ENCODE results near the gene TANGO6. TPM values are rescaled to one million over a fixed set of nuclear protein-coding genes. Genes with fewer than 3 reads are reported as not detected.
A peak's percentile ranks its signal among the peaks of the same experiment; 100 is the strongest.

Gene TANGO6
- total and polyA plus RNA-seq, 7 donors, result 5.3 to 16.2 (median 12.5) TPM

DNA sequence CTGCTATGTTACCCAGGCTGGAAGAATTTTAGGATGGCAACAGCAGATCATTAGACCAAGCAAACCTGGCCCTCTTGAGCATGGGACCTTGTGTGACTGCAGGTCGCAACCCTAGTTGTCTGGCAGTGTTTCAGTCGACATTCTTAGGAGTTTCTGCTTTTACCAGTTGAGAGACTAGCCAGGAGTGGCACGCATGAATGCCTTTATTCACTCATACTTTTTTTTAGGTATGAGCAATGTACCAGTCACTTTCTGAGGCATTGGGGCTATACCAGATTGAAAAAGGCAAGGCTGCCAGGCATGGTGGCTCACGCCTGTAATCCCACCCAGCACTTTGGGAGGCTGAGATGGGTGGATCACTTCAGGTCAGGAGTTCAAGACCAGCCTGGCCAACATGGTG lies 233.9 kb downstream of the TANGO6 start:
- Histone ChIP-seq H3K27me3 (ENCODE audit: insufficient read depth in 3 of 3, low read length in 2 of 3) (no peaks in the 10 kb centered on the region), H3K9me3 (no peaks in the 10 kb centered on the region), H3K4me3 (no peak overlapping the region), H3K4me1 (no peaks in the 10 kb centered on the region), H3K27ac (no peak overlapping the region), H3K36me3 (ENCODE audit: insufficient read depth in 1 of 2, low read depth in 1 of 2) (no peaks in the 10 kb centered on the region)
- TF ChIP-seq, protein P1, sequence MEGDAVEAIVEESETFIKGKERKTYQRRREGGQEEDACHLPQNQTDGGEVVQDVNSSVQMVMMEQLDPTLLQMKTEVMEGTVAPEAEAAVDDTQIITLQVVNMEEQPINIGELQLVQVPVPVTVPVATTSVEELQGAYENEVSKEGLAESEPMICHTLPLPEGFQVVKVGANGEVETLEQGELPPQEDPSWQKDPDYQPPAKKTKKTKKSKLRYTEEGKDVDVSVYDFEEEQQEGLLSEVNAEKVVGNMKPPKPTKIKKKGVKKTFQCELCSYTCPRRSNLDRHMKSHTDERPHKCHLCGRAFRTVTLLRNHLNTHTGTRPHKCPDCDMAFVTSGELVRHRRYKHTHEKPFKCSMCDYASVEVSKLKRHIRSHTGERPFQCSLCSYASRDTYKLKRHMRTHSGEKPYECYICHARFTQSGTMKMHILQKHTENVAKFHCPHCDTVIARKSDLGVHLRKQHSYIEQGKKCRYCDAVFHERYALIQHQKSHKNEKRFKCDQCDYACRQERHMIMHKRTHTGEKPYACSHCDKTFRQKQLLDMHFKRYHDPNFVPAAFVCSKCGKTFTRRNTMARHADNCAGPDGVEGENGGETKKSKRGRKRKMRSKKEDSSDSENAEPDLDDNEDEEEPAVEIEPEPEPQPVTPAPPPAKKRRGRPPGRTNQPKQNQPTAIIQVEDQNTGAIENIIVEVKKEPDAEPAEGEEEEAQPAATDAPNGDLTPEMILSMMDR (IDR thresholded peaks at IDR 0.05), result no peak
- DNase-seq (no peak), ATAC-seq (peak in 3 of 4 donors; percentile 62 to 69 (median 67))
- WGBS, 3 donors, result 69 to 91% (median 83%) methylated on average over 4 of the region's 4 CpGs
- intact Hi-C loops (cut with DNase I), result no loop called here

DNA sequence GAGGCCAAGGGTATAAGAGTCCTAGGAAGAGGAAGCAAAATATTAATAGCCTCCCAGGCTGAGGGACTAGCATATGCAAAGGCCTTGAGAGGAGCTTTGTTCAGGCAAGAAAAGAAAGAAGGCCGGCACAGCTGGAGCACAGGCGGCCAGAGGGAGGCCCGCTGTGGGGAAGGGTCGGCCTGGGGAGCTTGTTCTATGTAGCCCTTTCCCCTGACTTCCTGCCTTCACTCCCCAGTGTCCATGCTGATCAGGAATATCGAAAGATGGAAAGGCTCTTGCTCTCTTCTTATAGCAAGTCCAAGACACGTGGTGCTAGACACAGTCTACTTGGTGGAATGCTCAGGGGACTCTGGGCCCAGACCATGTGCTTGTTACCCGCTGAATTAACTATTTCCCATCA lies 234.7 kb downstream of the TANGO6 start:
- Histone ChIP-seq H3K9me3 (no peaks in the 10 kb centered on the region), H3K4me1 (no peaks in the 10 kb centered on the region), H3K27me3 (ENCODE audit: insufficient read depth in 3 of 3, low read length in 2 of 3) (no peaks in the 10 kb centered on the region), H3K36me3 (ENCODE audit: insufficient read depth in 1 of 2, low read depth in 1 of 2) (no peaks in the 10 kb centered on the region), H3K4me3 (no peak overlapping the region), H3K27ac (no peak overlapping the region)
- no peak for ATAC-seq
- intact Hi-C loops (cut with DNase I), result no loop called here
- TF ChIP-seq, protein P1 (IDR thresholded peaks at IDR 0.05), result no peak
- 76 to 85% (median 77%) methylated on average over 7 of the region's 7 CpGs for WGBS, 3 donors
- DNase-seq, result no peak

DNA sequence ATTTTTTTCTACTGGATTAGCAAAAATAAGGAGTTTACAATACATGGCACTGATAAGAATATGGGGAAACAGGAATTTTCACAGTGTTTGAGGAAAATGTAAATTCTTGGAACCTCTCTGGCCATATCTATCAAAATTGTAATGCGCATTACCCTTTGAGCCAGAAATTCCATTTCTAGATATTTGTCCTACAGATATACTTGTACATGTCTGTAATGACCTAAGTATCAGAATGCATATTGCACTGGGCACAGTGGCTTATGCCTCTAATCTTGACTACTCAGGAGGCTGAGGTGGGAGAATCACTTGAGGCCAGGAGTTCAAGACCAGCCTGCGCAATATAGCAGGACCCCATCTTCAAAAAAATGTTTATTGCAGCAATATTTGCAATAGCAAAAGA lies 236.4 kb downstream of the TANGO6 start:
- TF ChIP-seq, protein P1 (IDR thresholded peaks at IDR 0.05), result no peak
- ATAC-seq, result no peak
- H3K27me3 ChIP-seq (ENCODE audit: insufficient read depth in 3 of 3, low read length in 2 of 3), result no peaks in the 10 kb centered on the region
- H3K27ac ChIP-seq, result no peak overlapping the region
- intact Hi-C loops (cut with DNase I), result no loop called here
- peaks cover 0 to 13% of the 10 kb centered on the region in 2 donors for H3K36me3 ChIP-seq (ENCODE audit: insufficient read depth in 1 of 2, low read depth in 1 of 2)
- no peak overlapping the region for H3K4me3 ChIP-seq
- no peaks in the 10 kb centered on the region for H3K9me3 ChIP-seq
- WGBS, 3 donors, result 98 to 99% (median 99%) methylated on average over 2 of the region's 2 CpGs
- DNase-seq, result no peak
- no peaks in the 10 kb centered on the region for H3K4me1 ChIP-seq

DNA sequence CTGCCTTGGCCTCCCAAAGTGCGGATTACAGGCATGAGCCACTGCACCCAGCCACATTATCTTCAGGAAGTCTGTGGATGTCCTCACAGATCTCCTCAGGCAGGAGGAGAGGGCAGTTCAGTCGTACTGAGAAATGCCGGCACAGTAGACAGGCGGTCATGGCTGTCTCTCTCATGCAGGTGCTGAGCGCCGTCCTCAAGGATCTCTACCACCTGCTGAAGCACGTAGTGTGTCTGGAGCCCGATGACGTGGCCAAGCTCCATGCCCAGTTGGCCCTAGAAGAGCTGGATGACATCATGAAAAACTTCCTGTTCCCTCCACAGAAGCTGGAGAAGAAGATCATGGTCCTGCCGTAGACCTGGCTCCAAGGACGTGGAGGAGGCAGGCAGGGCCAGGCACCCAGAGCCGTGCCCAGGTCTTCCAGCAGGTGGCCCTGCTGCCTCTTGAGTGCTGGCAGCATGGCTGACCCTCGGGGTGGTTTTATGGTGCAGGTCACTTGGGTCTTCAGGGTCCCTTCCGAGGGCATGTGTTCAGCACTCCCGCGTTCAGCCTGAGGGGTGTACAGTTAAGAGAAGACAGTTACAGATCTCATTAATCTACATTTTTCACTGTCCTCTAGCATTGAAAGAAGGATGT lies 240.1 kb downstream of the TANGO6 start:
- 87 to 90% (median 89%) methylated on average over 16 of the region's 16 CpGs for WGBS, 3 donors
- H3K27ac ChIP-seq, result no peak overlapping the region
- intact Hi-C loops (cut with DNase I), result no loop called here
- DNase-seq (no peak), ATAC-seq (no peak)
- H3K9me3 ChIP-seq, result no peaks in the 10 kb centered on the region
- peaks cover 0 to 13% of the 10 kb centered on the region in 2 donors for H3K36me3 ChIP-seq (ENCODE audit: insufficient read depth in 1 of 2, low read depth in 1 of 2)
- TF ChIP-seq, protein P1 (IDR thresholded peaks at IDR 0.05), result no peak
- H3K4me1 ChIP-seq, result no peaks in the 10 kb centered on the region
- H3K4me3 ChIP-seq, result no peak overlapping the region
- H3K27me3 ChIP-seq (ENCODE audit: insufficient read depth in 3 of 3, low read length in 2 of 3), result no peaks in the 10 kb centered on the region

DNA sequence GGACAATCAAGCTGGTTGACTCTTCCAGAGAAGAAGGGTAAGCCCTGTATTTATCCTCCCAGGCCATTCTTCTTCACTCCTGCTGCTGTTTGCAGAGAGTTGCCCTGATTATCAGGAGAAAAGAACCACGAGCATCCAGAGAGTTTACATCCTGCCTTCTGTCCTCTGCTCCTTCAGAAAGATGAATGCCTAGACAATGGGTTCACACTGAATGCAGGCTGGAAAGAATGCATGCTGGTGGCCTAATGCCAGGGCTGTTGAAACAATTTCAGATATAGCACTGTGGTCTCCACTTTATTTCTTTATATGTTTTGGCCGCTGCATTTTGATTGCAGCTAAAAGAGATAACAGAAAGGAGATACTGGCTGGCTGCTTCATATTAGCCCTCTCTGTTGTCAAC lies 241.0 kb downstream of the TANGO6 start:
- Histone ChIP-seq H3K36me3 (ENCODE audit: insufficient read depth in 1 of 2, low read depth in 1 of 2) (peaks cover 0 to 13% of the 10 kb centered on the region in 2 donors), H3K4me3 (no peak overlapping the region), H3K27ac (no peak overlapping the region), H3K27me3 (ENCODE audit: insufficient read depth in 3 of 3, low read length in 2 of 3) (no peaks in the 10 kb centered on the region), H3K9me3 (no peaks in the 10 kb centered on the region), H3K4me1 (no peaks in the 10 kb centered on the region)
- intact Hi-C loops (cut with DNase I), result no loop called here
- TF ChIP-seq, protein P1 (IDR thresholded peaks at IDR 0.05), result no peak
- DNase-seq (no peak), ATAC-seq (no peak)
- 56 to 75% (median 73%) methylated on average over 2 of the region's 2 CpGs for WGBS, 3 donors
